Endometrial microvascular endothelial cells (primary cell): ENCODE measurements around the gene ELAVL1. TPM values are rescaled to one million over a fixed set of nuclear protein-coding genes. Genes with fewer than 3 reads are reported as not detected.
"Not testable (repeated sequence)": the region's sequence is repeated elsewhere in the genome, so short reads cannot be mapped to it uniquely, and the experiment has no call there.

ENCODE experiments used
- in situ Hi-C: cut with HindIII; loops from 2 replicates; pipeline ENCODE4 v1.10.0; 2017; ENCODE audit warnings: low sequenced_read_pairs, low pct_unique_long_range_greater_than_20kb; ENCODE audit errors: inconsistent ontology term
- total RNA-seq: library from RNA; depleted of rRNA; stranded (reverse); fragments of >200 nt; gene quantifications from one replicate; pipeline ENCODE4 v1.2.3, GENCODE V29; 2015; ENCODE audit errors: inconsistent ontology term

ELAVL1 gene
- total RNA-seq = 68.0 TPM

DNA sequence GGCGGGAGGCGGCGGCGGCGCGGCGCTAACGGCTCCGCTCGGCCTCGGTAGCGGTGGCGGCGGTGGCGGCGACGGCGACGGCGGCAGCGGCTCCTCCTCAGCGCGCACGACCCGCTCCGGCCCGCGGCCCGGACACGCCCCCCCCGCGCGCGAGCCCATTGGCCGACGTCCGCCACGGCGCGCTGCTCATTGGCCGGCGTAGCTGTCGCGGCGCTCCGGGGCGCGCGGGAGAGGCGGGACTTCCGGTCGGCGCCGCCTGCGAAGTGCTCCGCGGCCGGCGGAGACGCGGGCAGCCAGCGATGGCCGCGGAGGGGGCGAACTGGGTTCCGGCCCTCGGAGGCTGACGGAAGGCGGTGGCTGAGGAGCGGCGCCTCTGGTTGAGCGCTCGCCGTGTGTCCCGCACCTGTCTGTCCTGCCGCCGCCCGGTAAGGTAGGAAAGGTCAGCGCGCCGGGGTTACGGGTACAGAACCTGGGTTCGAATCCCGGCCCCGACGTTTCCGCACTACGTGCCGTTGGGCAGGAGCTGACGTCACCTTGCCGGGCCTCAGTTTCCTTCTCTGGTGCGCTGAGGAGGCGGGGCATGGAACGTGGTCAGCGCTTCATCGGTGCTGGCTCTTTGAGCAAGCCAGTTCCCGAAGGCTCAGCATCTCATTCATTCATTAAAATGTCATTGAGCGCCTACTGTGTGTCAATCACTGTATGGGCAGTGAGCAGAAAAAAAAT, at the start of gene ELAVL1:
ELAVL1 (minus strand) TSS at position 108 of the 723 bp plus-strand sequence. CDS start 13,826 bp downstream, outside the sequence.
- in situ Hi-C loops = no loop called here

GRCh38 chr19:8054169-8054568, 48.7 kb upstream of the ELAVL1 start:
- in situ Hi-C loops = no loop called here

DNA sequence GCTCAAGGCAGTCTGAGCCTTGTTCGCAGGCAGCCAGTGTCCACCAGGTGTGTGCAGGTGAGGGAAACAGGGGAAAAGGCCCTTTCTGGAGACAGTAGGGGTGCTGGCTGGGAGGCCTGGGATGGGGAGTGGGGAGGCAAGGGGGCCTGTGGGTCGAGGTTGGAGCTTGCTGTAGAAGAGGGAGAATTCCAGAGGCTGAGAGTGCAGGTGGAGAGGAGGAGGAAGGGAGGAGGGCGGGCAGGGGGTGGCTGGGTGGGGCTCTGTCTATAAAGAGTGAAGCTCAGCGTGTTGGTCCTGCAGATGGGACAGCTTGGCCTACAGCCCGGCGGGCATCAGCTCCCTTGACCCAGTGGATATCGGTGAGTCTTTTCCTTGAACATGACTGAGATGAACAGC, 47.0 kb upstream of the ELAVL1 start, which contains the start of gene CCL25:
CCL25 (plus strand) TSS at position 297 of the 396 bp plus-strand sequence. CDS start 290 bp downstream, outside the sequence.
- in situ Hi-C loops = no loop called here

- in situ Hi-C loops = no loop called here
Observed at GRCh38 chr19:8050274-8051096, 45.0 kb upstream of the ELAVL1 start.

DNA sequence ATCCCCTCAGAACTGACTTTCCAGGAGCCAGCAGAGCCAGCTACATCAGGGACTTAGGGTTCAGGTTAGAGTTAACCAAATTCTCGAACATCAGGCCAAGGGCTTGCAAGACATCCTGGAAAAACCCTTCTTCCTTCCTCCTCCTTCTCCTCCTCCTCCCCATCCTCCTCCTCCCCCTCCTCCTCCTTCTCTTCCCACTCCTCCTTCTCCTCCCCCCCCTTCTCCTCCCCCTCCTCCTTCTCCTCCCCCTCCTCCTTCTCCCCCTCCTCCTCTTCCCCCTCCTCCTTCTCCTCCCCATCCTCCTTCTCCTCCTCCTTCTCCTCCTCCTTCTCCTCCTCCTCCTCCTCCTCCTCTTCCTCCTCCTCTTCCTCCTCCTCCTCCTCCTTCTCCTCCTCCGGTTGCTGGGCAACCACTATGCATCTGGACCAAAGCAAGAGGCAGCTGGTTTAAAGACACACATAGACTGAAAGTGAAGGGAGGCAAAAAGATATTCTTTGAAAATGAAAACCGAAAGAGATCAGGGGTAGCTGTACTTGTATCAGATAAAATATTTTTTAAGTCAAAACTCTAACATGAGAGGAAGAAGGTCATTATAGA, 41.2 kb upstream of the ELAVL1 start:
- in situ Hi-C loops = no loop called here

DNA sequence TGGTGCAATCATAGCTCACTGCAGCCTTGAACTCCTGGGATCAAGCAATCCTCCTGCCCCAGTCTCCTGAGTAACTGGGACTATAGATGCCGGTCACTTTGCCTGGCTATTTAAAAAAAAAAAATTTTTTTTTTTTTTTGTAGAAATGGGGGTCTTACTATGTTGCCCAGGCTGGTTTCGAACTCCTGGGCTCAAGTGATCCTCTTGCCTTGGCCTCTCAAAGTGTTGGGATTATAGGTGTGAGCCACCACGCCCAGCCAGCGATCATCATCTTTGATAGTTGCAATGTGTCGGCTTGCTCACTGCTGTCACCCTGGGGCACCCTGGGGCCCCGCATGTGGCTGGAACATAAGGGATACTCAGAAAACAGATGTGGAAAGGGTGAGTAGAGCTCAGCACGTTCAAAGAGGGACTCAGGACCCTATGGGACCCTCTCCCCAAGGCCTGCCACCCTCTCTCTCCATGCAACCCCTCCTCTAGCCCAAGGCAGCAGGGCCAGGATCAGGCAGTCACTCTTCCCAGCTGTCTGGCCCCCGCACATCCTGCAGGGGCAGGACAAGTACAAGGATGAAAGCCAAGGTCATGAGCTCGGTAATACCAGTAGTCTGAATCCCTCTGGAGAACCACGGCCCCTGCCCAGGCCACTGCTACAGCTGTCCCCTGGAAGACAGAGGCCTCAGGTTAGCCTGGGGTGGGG, 40.6 kb upstream of the ELAVL1 start:
- in situ Hi-C loops = no loop called here

- in situ Hi-C loops = no loop called here
Observed at GRCh38 chr19:8044018-8044417, 38.6 kb upstream of the ELAVL1 start.

- in situ Hi-C loops = no loop called here
Observed at GRCh38 chr19:8042900-8043299, 37.5 kb upstream of the ELAVL1 start.

- in situ Hi-C loops = no loop called here
Observed at GRCh38 chr19:8041531-8041931, 36.1 kb upstream of the ELAVL1 start.

- in situ Hi-C loops = no loop called here
Observed at GRCh38 chr19:8039231-8039630, 33.8 kb upstream of the ELAVL1 start.

DNA sequence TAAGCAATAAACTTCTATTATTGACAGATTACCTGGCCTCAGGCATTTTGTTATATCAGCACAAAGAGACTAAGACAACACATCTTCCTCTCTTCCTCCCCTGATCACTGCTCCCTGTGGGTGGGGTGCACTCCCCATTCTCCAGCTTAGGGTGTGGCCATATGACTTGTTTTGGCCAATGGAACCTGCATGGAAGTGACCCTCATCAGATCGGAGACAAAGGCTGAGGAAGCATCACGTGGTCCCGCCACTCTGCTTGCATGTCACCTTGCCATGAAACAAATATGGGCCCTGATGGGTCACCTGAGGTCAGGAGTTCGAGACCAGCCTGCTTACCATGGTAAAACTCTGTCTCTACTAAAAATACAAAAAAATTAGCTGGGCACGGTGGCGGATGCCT, 33.4 kb upstream of the ELAVL1 start:
- in situ Hi-C loops = no loop called here

DNA sequence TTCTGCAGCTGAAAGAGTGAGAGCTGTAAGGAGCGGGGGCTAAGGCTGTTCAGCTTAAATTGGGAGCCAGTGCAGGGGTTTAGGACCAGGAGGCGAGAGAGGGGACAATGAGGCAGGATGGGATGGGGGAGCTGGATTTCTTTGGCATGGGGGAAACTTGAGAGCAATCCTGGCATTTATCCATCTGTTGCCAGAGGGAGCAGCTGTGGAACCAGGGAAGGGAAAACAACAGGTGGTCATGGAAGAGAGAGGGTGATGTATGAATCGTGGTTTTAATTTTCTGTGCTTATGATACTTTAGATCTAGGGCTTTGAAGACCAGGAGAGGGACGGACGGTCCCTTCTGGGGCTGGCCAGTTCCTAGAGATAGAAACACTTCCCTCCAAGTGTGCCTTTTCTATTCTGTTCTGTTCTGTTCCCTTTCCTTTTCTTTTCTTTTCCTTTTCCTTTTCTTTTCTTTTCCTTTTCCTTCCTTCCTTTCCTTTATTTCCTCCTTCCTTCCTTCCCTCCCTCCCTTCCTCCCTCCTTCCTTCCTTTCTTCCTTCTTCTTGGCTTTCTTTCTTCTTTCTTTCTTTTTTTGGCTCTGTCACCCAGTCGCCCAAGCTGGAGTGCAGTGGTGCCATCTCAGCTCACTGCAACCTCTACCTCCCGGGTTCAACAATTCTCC, 31.1 kb upstream of the ELAVL1 start:
- in situ Hi-C loops = no loop called here

DNA sequence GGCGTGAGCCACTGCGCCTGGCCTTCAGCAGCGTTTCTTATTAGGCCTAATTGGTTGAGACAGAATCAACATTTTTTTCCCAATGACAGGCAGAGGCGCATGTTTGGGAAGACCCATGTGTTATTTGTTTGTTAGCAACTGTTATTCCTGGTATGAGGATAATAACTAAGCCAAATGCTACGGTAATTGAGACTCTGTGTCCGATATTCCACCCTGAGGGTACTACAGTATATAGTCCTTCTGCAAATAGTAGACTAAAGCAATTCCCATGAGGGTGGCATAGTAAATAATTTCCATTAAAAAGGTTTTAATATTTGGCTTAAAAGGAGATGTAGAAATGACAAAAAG, 28.7 kb upstream of the ELAVL1 start:
- in situ Hi-C loops = no loop called here

DNA sequence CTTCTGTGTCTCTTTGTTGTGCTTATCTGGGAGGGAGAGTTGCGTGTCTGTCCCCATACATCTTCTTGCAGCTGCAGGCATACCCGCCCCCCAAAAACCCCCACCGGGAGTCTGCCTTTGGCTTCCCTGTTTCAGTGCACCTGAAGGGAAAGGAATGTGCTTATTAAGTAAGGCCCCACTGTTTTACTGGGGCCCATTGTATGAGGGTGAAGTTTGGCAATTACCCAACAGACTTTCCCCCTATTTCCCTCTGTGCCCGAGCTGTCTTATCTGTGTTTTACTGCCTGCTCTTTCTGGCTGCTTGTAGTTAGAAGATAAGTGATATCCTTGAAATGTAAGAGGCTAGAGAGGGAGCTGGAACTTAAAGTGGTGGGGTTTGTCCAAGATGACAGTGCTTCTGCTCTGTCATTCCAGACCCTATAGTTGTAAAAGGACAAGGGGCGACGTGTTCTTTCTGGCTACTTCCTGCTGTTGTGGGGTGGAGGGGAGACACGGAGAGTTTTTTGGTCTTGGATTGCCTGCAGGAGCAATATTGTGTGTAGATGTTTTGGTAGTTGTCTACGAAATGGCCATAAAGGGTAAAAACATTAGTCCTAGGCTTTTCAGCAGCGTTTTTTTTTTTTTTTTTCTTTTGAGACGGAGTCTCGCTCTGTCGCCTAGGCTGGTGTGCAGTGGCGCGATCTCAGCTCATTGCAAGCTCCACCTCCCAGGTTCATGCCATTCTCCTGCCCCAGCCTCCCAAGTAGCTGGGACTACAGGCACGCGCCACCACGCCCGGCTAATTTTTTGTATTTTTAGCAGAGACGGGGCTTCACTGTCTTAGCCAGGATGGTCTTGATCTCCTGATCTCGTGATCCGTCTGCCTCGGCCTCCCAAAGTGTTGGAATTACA, 28.1 kb upstream of the ELAVL1 start:
- in situ Hi-C loops = not testable (repeated sequence)

GRCh38 chr19:8030960-8031359, 25.5 kb upstream of the ELAVL1 start:
- in situ Hi-C loops = no loop called here

GRCh38 chr19:8028951-8029491, 23.6 kb upstream of the ELAVL1 start:
- in situ Hi-C loops = no loop called here

GRCh38 chr19:8025316-8025715, 19.9 kb upstream of the ELAVL1 start:
- in situ Hi-C loops = no loop called here

DNA sequence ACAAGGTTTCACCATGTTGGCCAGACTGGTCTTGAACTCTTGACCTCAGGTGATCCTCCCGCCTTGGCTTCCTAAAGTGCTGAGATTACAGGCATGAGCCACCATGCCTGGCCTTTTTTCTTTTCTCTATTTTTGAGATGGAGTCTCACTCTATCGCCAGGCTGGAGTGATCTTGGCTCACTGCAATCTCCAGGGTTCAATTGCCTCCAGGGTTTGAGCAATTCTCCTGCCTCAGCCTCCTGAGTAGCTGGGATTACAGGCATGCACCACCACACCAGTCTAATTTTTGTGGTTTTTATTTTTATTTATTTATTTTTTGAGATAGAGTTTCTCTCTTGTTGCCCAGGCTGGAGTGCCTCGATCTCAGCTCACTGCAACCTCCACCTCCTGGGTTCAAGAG, 18.8 kb upstream of the ELAVL1 start:
- in situ Hi-C loops = not testable (repeated sequence)
